ENCODE results near the gene SMIM31. TPM values are rescaled to one million over a fixed set of nuclear protein-coding genes. Genes with fewer than 3 reads are reported as not detected.

The SMIM31 gene
- total RNA-seq, 1 experiment from 2014 or later, result not detected

DNA sequence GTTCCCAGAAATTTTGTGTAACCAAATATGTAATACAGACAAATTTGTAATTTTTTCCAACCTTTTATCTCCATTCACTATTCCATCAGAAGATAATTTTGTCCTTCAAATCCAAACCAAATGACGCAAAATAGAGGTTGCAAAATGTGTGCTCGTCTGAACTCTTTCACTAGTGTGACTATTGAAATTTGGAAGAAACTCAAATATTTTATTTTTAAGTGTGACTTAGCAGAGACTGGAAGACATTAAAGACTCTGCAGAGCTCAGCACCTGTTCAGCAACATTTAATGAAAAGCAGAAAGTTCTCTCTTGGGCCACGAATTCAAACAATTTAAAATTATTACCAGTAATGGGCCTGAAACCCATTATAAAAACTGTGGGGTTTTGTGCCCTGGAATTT is 93.1 kb downstream of the SMIM31 start:
- Mint-ChIP-seq H3K36me3 (ENCODE audit: insufficient read depth in 1 of 3, low read depth in 3 of 3) (peaks cover 0 to 6% (median 0%) of the 10 kb centered on the region in 3 experiments; a peak in 1 of 7 replicates), H3K9me3 (peaks cover 0 to 6% of the 10 kb centered on the region in 2 experiments; a peak in 1 of 5 replicates), H3K4me3 (no peak overlapping the region), H3K4me1 (peaks cover 28 to 32% of the 10 kb centered on the region in 2 experiments), H3K27me3 (ENCODE audit: low read depth) (no peaks in the 10 kb centered on the region), H3K27ac (peak overlapping the region in 1 of 3 experiments; percentile 84; a peak in 3 of 7 replicates)
- Histone ChIP-seq H3K27ac (ENCODE audit: insufficient read length, low read depth, low read length) (no peak overlapping the region), H2AK5ac (ENCODE audit: insufficient read length, low read length) (no peak overlapping the region), H3T11ph (ENCODE audit: low read length) (no peak overlapping the region), H4K91ac (ENCODE audit: insufficient read length, low read depth, low read length) (no peak overlapping the region), H3K79me1 (ENCODE audit: insufficient read depth, low read depth, low read length, poor library complexity, severe bottlenecking) (no peaks in the 10 kb centered on the region), H3K14ac (ENCODE audit: insufficient read depth, low read length) (no peak overlapping the region), H3K23me2 (ENCODE audit: insufficient read length, low read depth, low read length, poor library complexity, severe bottlenecking) (no peaks in the 10 kb centered on the region), H3K79me2 (ENCODE audit: insufficient read depth, low read length) (no peaks in the 10 kb centered on the region), H2AFZ (ENCODE audit: low read length) (no peak overlapping the region), H2BK20ac (ENCODE audit: low read depth, low read length, poor library complexity, severe bottlenecking) (no peak overlapping the region), H4K8ac (replicated peaks; ENCODE audit: insufficient read length, low read depth, low read length) (no peak overlapping the region), H3K56ac (ENCODE audit: insufficient read length, low read depth, low read length) (no peak overlapping the region), H2BK5ac (ENCODE audit: insufficient read length, low read length) (no peak overlapping the region), H3K27me3 (ENCODE audit: insufficient read depth, low read length) (no peaks in the 10 kb centered on the region), H3K23ac (ENCODE audit: insufficient read length, low read depth, low read length) (no peak overlapping the region), H3K4ac (ENCODE audit: low read depth, low read length) (no peak overlapping the region), H2BK15ac (ENCODE audit: low read depth, low read length) (no peak overlapping the region), H4K20me1 (ENCODE audit: control insufficient read depth, insufficient read depth, insufficient read length) (no peaks in the 10 kb centered on the region), H2BK120ac (ENCODE audit: low read depth, low read length, poor library complexity, severe bottlenecking) (no peak overlapping the region), H3K18ac (ENCODE audit: insufficient read length, low read depth, low read length) (no peak overlapping the region), H2BK12ac (ENCODE audit: insufficient read length, low read depth, low read length) (no peak overlapping the region), H3K9me3 (ENCODE audit: control insufficient read depth, low read depth, low read length) (no peaks in the 10 kb centered on the region), H3K4me2 (ENCODE audit: insufficient read depth, insufficient read length, low read length) (no peak overlapping the region), H4K5ac (ENCODE audit: insufficient read length, low read depth, low read length) (no peak overlapping the region), H3K9ac (ENCODE audit: extremely low read depth, insufficient read length, low read length) (no peak overlapping the region), H3K4me1 (ENCODE audit: insufficient read depth, low read length) (no peaks in the 10 kb centered on the region)
- no CpG with 5 or more reads among the region's 3 CpGs for WGBS (ENCODE audit: extremely low coverage, insufficient read length, low lambda C conversion rate)
- TF ChIP-seq, protein P1, sequence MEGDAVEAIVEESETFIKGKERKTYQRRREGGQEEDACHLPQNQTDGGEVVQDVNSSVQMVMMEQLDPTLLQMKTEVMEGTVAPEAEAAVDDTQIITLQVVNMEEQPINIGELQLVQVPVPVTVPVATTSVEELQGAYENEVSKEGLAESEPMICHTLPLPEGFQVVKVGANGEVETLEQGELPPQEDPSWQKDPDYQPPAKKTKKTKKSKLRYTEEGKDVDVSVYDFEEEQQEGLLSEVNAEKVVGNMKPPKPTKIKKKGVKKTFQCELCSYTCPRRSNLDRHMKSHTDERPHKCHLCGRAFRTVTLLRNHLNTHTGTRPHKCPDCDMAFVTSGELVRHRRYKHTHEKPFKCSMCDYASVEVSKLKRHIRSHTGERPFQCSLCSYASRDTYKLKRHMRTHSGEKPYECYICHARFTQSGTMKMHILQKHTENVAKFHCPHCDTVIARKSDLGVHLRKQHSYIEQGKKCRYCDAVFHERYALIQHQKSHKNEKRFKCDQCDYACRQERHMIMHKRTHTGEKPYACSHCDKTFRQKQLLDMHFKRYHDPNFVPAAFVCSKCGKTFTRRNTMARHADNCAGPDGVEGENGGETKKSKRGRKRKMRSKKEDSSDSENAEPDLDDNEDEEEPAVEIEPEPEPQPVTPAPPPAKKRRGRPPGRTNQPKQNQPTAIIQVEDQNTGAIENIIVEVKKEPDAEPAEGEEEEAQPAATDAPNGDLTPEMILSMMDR (conservative IDR thresholded peaks at IDR 0.05), result no peak
- no peak for DNase-seq
